CD4-positive, alpha-beta T cell treated with Interleukin-15 for 1 hour (primary cell): ENCODE data around the gene MAFB.
"Not testable (repeated sequence)": the region's sequence is repeated elsewhere in the genome, so short reads cannot be mapped to it uniquely, and the experiment has no call there.

Source experiments
- DNase-seq: peaks from one replicate; pipeline ENCODE4 v3.0.0-alpha.2; 2020

Gene MAFB

DNA sequence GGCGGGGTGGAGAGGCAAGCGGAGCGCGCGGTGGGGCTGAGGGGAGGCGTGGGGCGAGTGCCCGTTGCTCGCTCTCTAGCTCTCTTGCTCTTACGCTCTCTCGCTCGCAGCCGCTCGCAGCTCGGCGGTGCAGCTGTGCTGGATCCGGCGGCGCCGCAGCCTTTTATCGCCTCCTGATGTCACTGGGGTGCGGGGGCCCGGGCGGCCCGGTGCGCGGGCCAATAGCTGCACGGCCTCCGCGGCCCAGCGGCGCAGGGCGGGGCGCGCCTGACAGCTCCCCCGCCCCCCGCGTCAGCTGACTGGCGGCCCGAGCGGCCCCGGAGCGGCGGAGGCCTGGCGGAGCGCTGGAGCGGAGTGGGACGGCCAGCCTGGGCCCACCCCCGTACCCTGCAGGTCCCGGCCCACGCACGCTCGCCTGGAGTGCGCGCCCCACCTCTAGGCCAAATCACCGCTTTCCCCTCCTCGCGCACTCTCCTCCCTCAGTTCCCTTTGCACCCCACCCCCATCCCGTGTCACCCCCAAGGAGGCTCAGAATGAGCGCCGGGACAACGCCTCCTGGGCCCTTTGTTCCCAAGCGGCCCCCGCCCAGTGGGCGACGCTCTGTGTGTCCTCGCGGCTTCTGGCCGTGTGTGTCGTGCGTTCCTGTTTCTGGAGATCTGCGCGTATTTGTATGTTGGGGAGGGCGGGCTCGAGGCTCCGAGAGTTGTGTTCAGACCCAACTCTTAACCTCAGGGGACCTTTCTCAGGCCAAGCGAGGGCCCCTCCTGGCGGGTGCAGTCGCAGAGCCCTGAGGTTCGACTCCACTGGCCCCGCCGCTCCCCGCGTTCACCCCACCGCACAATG is at the start of gene MAFB:
TSS of gene MAFB (minus strand) at position 137 of the 843 bp plus-strand sequence. CDS start 386 bp downstream, outside the sequence.
- DNase-seq = peak; percentile 84

DNA sequence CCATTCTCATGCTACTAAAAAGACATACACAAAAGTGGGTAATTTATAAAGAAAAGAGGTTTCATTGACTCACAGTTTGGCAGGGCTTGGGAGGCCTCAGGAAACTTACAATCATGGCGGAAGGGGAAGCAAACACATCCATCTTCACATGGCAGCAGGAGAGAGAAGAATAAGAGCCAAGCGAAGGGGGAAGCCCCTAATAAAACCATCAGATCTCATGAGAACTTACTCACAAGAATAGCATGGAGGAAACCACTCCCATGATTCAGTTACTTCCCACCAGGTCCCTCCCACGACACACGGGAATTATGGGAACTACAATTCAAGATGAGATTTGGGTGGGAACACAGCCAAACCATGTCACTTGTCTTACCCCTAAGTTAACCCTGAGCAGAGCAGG is 47.4 kb upstream of the MAFB start:
- DNase-seq = not testable (repeated sequence)

DNA sequence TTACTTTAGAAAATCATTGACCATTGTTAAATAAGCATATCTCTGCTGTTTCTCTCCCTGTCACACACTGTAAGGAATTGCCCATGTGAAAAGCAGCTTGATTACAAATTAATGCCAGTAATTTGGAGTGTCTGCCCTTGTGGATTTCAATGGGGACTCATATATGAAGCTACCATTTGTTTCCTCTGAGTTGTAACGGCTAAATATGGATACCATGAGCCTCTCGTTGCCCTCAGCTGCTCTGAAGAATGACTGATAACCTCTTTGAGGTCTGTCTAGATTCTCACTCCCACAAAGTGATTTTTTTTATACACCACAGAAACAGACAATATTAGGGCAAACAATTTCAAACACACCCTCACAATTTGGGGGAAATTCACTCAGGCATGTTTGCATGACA is 40.0 kb upstream of the MAFB start:
- no peak for DNase-seq

DNA sequence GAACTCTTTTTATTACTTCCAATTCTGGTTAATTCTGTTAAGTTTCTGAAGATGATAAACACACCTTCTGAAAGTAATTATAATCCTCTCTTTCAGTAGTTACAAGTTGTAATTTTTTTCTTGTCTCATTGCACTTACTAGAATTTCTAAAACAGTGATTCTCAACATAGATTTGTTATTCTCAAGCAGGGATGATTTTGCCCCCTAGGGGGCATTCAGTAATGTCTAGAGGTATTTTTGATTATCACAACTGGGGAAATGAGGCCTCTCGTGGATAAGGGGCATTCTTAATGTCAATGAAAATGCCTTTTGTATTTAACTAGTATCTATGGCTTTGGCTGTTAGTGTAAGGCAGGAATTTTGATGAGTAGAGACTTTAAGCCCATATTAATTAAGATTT is 39.4 kb upstream of the MAFB start:
- no peak for DNase-seq

DNA sequence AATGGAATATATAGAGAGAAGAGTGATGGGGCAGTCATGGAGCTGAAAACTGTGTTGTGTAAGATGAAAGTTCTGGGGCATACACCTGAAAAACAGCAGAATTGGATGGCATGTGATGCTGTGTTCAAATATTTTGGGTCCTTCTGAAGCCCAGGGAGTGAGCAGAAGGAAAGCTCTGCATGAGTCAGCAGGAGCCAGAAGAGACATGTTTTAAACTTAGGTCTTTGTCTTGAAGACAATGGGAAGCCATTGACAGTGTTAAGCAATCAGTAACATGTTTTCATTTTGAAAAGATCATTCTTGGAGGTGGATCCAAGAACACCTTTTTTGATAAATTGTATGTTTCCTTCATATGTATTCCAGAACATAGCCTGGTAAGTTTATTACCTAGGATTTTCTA is 38.9 kb upstream of the MAFB start:
- DNase-seq = no peak

DNA sequence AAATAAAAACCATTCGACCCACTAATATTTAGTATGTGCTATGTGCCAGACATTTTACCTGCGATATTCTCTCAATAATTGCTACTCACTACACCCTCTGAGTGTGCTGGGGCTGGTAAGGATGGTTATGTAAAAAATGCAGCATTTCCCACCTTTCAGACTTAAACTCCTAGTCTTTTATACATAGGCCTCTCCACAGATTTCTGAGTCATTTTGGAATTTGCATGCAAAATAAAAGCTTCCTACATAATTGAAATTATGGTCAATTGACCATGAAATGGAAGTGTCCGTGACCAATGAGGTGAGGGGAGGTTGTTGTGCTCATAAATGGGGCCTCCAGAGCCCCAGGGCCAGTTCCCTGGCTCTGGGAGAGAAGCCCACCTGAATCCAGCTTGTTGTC is 37.7 kb upstream of the MAFB start:
- DNase-seq = no peak

DNA sequence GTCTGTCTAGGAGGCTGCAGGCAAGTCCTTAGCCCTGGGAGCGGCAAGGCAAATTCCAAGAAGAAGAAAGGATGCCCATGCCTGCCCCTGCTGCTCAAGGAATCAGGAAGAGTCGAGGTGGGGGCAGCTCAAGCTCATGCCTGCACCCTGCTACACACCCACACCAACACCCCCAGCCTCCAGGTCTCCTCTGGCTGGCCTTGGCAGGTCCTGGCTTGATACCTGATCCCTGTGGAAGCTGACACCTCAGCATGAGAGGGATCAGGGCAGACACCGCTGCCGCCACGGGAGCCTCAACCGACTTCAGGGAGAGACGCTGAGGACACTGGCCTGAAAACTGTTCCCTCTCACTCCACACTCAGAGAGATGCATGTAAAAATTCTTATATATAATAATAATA is 35.5 kb upstream of the MAFB start:
- DNase-seq = no peak

DNA sequence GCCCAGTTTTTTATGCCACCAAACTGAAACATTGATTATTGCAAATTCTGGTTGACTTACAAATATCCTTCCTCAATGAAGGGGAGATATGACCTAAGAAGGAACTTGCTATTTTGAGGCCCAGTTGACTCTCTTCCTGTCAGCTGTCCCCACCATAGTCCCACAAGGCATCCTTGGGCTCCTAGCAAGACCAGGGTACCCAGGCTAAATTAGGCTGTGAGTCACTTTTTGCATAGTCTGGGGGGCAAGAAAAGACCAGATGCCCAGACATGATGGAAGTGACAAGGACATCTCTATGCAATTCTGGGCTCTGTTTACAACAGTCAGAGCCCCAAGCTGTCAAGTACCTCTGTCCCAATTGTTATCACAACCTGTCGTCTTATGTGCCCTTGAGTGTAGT is 31.8 kb upstream of the MAFB start:
- DNase-seq = no peak

DNA sequence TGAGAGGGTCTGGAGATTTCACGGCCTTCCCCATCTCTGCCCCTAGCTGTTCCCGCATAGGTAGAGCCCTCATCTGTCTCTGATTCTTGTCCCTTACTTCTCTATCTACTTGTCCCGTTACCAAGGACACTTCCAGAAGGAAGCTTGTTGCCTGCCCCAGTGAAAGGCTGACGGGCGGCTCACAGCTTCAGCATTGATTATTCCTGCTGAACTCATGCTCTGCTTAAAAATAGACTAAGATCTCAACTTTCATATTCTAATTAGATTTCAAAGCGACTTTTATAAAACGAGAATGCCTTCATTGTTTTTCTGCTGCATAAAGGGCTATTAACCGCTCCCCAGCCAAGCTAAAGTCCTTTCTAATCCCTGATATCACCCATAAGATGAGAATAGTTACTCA is 31.1 kb upstream of the MAFB start:
- DNase-seq = no peak

DNA sequence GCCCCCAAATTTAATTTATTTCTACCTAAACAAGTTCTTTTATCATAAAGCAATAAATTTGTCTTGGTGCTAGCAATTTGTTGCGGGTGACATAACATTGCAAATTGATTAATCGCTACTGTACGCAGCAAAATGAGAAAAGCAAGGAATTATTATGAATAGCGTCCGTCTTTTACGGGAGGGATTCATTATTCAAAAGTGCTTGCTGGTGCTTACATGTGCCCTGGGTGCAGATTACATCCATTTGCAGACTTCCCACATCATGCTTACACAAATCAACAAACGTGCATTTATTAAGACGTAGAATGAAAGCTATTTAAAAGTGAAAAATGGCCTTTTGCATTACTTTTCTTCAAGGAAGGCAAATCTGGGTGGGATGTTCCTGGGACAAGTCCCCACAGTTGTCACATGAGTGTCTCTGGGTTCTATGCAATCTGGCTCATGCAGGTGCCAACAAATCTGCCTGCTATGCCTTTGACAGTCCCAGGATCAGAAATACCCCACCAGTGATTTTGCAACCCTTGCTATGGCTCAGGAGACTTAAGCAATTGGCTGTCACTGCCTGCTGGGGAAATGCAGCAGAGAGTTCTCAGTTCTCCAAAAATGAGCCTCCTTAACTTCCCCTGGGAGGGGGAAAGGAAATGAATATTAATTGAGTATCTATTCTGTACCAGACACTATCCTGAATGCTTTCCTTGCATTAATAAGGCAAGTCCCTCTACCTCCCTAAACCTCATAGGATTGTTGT is 30.1 kb upstream of the MAFB start:
- peak; percentile 23 for DNase-seq

DNA sequence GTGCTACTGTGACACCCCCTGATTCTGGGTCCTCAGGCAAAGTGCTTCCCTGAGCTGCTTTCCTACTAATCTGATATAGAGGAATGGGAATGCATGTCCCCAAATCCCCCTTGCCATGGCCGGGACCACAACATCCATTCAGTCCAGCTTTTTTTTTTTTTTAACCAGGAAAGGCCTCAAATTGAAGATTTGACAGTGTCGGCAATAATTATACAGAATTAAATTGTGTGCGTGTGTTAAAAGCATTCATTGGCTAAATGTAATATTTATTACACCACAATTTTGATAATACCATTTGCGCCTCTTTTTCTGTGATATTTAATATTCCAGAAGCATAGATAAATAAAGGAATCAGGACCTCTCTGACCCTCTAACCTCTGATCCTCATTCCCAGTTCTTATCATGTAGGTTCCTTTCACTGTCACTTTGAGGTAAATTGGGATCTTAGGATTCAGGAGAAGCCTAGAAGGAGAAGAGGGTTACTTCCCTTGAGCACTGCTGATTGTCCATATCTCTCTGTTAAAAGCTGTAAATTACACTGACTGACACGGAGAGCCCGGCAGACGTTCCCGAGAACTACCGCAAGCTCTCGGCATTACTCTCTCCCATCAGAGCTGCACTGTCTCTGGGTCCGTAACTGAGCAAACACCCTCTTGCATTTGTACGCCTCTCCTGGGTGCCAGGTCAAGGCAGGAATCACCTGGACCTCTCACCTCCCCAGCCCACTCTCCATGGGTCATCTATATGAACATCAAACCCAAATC is 29.4 kb upstream of the MAFB start:
- DNase-seq = no peak

DNA sequence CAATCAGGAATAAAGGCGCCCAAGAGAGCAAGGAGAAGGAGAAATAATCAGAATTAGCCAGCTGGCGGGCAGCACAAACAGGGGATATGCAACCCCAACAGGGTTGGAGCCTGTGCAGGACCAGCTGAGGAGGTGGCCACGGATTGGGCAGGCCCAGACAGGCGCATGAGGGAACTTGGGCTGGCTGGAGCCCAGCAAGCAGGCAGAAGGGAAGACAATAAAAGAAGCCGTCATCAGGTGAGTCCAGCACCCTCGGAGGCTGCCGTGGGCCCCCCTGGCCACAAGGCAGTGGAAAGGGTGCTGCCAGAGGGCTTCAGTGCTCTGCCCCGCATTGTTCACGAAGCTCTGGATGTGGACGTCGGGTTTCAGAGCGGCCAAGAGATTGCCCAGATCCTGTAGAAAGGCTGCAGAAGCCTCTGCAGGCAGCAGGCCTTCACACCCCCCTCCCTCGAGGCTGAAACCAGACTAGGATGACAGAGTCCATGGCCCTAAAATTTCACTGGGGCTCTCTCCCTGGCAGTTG is 28.4 kb upstream of the MAFB start:
- no peak for DNase-seq

DNA sequence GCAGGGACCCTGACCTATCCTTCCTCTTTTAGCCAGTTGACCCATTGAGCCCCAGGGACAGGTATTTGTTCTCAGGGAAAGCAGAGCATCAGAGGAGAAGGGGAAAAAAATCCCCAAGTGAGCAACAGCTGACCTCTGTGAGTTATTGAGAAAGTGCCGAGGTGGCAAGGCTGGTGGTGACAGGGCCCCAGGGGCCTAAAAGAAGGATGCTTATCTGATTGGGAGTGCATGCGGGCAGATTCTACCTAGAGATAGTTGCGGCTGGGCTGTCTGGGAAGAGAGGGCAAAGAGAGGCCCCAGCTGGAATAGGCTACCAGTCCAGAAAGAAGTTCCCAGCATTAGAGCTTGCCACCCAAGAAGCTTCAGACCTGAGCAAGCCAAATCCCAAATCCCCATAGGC is 26.5 kb upstream of the MAFB start:
- DNase-seq = no peak

DNA sequence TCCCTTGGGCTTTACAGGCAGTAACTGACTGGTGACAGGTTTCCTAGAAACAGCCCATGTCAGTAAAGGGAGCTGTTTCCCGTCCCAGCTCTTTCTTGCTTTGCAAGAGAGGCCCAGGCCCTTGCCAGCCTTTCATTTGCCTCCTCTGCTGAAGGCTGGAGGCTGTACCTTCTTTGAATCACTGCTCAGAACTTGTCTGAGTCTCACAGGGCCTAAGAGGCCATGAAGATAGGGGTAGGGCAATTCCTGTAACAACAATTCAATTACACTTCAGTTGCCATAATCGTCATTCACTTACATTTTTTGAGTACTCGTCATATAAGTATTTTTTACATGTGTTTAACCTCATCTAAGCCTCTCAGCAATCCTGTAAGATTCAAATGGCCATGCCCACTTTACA is 25.9 kb upstream of the MAFB start:
- DNase-seq = no peak

DNA sequence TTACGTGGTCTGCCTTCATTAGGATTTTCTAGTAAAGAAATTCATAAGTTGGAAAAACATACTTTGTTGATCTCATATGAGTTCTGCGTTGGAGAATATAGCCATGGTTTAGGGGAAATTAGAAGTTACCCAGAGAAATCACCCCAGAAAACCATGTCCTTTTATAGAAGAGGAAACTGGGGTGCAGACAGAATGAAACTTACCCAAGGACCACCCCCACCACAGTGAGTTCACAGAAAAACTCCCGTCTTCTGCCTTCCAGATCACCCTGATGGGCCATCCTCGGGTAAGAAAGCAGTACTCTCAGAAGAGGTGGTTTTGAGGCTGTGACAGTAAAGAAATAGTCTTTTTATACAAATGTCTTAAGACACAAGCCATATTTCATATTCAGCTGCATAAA is 25.1 kb upstream of the MAFB start:
- no peak for DNase-seq

DNA sequence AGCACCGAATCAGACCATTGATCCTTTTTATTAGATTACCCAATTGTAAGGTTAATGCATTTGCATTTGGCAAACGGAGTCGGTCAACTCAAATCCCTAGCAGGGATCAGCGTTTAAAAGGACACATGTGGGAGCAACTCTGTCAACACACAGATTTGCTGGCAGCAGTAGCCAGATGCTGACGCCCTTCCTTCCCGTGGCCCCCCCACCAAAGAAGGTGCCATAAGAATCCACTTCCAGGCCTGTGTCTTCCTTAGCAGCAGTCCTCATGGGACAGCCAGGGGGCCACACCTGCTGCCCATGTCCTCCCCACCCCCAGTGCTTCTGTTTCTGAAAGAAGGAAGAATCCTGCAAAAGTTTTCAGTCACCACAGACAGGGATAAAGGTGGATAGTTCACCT is 24.5 kb upstream of the MAFB start:
- no peak for DNase-seq

DNA sequence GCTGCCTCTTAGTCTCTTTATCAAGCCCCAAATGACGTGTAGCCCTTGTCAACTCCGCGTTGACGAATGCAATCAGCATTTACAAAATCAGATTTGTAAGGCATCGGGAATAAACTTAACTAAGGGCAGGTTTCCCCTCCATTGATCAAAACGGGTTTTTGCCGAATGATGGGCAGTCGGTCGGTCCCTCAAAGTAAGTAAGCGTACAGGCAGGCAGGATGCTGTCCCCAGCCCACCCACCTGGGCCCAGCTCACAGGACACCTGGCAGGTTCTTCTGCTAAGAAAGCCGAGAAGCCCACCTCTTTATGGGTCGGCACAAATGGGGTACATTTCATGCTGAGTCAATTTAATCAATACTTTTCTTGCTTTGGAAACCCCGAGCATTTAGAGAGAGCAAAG is 22.0 kb upstream of the MAFB start:
- DNase-seq = no peak

DNA sequence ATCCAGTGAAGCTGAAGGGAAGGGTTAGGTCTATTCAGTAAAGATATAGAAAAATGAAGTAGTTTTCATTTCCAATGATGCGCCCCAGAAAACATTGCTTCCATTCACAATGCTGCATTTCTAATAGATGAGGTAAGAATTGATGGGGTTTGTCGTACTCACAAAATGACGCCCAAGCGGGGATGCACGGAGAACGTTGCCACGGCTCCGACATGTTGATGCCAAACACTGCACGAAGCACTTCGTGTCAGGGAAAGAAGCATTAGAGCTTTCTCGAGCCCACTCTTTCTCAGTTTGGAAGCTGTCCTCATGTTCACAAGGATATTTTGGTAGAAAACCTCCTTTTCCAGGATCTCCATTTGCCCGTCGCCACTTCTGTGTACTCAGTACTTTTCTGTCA is 21.6 kb upstream of the MAFB start:
- DNase-seq = no peak

DNA sequence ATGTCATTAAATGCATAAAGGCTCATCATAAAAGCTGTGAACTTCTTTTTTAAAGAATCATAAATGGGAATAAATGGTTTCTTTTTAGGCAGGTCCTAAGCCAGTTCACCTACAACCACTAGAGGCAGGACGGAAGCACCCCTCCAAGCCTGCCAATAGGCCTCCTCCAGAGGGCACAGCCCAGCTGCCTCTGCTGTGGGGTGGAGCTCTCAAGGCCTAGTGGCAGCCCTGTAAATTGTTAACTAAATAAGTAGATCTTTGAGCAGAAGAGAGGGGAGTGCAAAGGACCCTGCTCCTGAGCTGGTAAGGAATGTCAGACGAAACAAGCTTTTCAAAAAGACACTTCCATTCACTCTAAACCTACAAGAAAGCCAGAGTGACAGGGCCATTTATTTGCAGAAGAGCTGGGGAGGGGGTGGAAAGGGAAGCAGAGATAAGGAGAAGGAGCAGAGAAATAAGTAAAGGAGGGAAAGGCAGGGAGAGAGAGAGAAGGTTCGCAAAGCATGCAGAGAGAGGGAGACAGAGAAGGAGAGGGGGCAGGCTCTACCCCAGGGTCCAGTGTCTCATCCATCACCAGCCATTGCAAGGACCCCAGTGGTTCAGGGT is 18.0 kb upstream of the MAFB start:
- DNase-seq = no peak

DNA sequence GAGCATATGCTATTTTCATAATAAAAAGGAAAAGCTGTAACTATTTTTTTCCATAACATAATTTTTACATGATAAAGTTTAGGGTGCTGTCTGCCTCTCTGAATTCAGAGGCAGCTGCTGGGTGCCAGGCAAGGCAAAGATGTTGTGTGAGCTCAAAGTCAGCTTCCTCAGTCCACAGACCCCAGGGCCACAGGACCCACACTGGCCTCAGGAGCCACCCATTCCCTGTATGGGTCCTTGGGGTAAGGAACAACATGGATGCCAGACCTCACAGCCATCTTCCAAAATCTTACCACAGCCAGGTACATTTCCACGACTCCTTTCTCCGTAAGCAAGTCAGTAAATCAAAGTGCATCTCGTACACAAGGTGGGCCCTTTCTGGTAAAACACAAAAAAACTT is 16.4 kb upstream of the MAFB start:
- DNase-seq = no peak

DNA sequence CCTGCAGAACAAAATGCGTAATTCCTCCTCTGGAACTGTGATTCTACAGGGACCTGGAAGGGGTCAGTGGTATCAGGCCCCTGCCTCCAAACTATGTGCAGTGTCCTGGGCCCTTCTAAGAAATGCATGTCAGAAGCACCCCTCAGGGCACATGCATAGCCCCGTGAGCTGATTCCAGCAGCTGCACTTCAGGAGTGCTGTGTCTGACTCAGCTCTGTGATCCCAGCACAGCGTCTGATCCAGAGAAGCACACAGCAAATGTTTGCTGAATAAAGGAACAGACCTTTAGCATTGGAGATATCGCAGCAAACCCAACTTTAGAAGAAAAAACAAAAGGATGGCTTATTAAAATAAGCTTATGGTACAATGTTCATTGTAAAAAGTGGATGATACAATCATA is 15.8 kb upstream of the MAFB start:
- DNase-seq = no peak

DNA sequence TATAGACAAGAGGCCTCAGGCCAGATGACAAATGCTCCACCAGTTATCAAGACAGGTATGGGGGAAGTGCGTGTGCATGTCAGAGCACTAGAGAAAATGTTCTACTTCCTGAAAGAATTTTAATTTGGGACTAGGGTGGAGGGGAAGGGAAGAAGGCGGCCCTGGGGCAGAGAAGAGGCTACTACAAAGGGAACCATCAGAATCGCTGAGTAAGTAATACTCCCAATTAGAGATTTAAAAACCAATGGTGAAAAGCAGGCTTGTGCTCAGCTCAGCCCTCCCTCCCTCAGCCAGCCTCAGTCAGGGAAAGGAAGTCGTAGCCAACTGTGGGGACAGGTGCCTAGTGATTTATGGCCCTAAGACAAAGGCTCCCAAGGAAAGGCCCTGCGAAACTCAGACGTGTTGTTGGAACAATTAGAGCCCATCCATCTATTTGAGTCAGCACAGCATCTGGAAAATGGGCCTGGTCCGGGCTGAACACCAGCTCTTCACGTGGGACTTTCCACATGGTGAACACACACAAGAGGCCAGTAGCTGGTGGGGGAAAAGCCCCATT is 15.0 kb upstream of the MAFB start:
- no peak for DNase-seq

DNA sequence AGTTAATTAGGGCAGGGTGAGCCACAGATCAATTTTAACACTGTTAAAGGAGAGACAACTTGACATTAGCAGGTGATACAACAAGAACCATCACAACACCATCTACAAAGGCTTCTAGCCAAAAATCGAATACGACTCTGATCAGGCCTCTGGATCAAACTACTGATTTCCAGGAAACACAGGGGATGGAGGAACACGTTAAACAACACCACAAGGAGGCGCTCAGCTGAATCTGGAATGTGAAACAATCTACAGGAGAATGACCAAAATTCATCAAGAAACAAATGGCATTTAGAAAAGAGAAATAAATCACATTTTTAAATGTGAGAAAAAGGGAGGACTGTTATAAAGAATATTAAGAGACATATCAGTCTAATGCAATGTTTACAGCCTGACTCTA is 13.5 kb upstream of the MAFB start:
- no peak for DNase-seq
